IPS-20b (cell line): ENCODE measurements around the gene GALR2.
"Not testable (repeated sequence)": the region's sequence is repeated elsewhere in the genome, so short reads cannot be mapped to it uniquely, and the experiment has no call there.

Source experiments
- H3K27ac ChIP-seq: one replicate; pipeline ENCODE4 v1.5.1; 2013; ENCODE audit warnings: low read length
- H3K27me3 ChIP-seq: 2 replicates; pipeline ENCODE4 v1.6.1; 2013; ENCODE audit warnings: mild to moderate bottlenecking, low read length, inconsistent platforms; ENCODE audit not compliant: insufficient read depth
- H3K36me3 ChIP-seq: 2 replicates; pipeline ENCODE4 v1.6.1; 2013; ENCODE audit warnings: low read depth, mild to moderate bottlenecking, inconsistent platforms, low read length, moderate library complexity; ENCODE audit not compliant: insufficient read depth
- H3K4me1 ChIP-seq: 2 replicates; pipeline ENCODE4 v1.6.1; 2013; ENCODE audit warnings: mild to moderate bottlenecking, control low read depth, inconsistent platforms, low read length, moderate library complexity; ENCODE audit not compliant: insufficient read depth
- H3K4me3 ChIP-seq: 2 replicates; pipeline ENCODE4 v1.5.1; 2013; ENCODE audit warnings: mild to moderate bottlenecking, low read length, inconsistent platforms
- H3K9ac ChIP-seq: 2 replicates; pipeline ENCODE4 v1.6.1; 2013; ENCODE audit warnings: low read depth, mild to moderate bottlenecking, inconsistent platforms, low read length, moderate library complexity
- H3K9me3 ChIP-seq: 2 replicates; pipeline ENCODE4 v1.6.1; 2013; ENCODE audit warnings: mild to moderate bottlenecking, low read depth, low read length, inconsistent platforms; ENCODE audit not compliant: insufficient read depth

Gene GALR2

GRCh38 chr17:76051561-76051960 is 23.0 kb upstream of the GALR2 start:
- Histone ChIP-seq H3K9me3 (no peaks in the 10 kb centered on the region), H3K9ac (no peak overlapping the region), H3K4me3 (no peak overlapping the region), H3K4me1 (no peaks in the 10 kb centered on the region), H3K27ac (no peak overlapping the region), H3K36me3 (peaks cover 73% of the 10 kb centered on the region), H3K27me3 (no peaks in the 10 kb centered on the region)

DNA sequence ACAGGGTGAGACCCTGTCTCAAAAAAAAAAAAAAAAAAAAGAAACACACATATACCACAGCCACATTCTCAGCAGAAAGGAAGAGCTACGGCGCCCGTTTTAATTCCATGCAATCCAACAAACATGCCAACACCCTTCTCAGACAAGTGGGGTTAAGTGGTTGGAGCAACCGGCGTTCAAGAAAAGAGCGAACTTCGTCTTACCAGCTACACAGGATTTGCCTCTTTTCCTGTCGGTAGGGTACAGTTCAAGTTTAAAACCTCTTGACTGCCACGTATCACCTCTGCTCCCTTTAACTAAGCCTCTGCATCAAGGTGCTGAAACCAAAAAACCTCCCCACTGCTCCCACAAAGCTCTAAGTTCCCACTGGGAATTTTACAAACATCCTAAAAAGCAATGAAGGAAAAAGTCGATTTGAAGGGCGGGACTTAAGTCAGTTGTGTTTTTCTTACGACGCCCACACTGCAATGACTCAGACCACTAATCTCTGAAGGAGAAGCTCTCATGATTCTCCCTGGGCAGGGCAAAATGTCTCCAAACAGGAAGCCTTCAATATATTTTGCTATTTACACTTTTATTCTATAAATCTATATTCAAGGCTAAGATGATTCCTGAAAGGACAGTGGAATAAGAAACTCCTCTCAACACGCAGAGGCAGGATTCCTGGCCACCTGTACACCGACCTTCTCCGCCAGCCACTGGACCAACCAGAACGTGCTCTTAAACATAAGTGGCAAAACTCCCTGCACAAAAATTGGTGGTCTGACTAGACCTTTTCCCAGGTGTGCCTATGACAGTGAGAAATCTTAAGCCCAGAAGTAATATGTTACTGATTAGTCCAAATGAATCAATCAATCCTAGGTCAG is 21.1 kb upstream of the GALR2 start:
- Histone ChIP-seq H3K36me3 (peaks cover 76% of the 10 kb centered on the region), H3K27ac (no peak overlapping the region)

DNA sequence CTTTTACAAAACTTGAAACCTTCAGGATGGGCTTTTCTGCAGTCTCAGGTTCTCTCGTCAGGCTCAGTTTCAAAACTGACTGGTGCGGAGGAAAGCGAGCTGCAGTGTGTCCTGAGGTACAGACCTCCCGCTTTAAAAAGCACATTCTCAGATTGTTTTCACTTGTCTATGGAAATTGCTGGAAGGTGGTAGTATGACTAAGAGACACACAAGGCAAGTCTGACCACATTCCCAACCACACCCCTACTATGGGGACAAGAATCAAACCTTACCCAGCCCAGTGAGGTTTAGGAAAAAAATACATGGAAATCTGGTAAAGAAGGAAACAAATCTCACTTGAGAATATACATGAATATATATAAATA is 20.5 kb upstream of the GALR2 start:
- no peak overlapping the region for H3K4me3 ChIP-seq
- H3K4me1 ChIP-seq, result no peaks in the 10 kb centered on the region
- peaks cover 76% of the 10 kb centered on the region for H3K36me3 ChIP-seq
- no peaks in the 10 kb centered on the region for H3K27me3 ChIP-seq
- H3K9me3 ChIP-seq, result no peaks in the 10 kb centered on the region
- no peak overlapping the region for H3K27ac ChIP-seq
- H3K9ac ChIP-seq, result no peak overlapping the region

More for the DNA sequence above, 21.1 kb upstream of the GALR2 start:
- Histone ChIP-seq H3K4me1 (no peaks in the 10 kb centered on the region), H3K27me3 (no peaks in the 10 kb centered on the region), H3K4me3 (no peak overlapping the region), H3K9me3 (no peaks in the 10 kb centered on the region), H3K9ac (no peak overlapping the region)

DNA sequence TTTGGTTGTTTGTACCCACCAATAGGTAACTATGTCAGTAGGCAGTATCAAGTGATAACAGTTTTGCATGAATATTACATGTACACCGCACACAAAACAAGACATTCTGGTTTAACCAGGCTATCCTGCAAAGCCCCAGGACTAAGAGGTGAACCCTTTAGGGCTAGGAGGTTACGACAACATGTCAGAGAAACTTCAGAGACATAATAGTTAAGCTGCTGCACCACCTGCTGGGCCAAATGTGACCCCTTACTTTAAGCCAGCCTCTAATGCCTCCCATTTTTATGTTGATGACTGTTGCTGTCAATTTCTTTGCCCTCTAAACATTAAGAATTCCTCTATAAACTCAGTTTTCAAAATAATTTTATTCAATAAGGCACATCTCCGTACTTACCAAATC is 17.7 kb upstream of the GALR2 start:
- Histone ChIP-seq H3K27me3 (no peaks in the 10 kb centered on the region), H3K9ac (no peak overlapping the region), H3K4me3 (no peak overlapping the region), H3K9me3 (no peaks in the 10 kb centered on the region), H3K4me1 (no peaks in the 10 kb centered on the region), H3K36me3 (peaks cover 77% of the 10 kb centered on the region), H3K27ac (no peak overlapping the region)

DNA sequence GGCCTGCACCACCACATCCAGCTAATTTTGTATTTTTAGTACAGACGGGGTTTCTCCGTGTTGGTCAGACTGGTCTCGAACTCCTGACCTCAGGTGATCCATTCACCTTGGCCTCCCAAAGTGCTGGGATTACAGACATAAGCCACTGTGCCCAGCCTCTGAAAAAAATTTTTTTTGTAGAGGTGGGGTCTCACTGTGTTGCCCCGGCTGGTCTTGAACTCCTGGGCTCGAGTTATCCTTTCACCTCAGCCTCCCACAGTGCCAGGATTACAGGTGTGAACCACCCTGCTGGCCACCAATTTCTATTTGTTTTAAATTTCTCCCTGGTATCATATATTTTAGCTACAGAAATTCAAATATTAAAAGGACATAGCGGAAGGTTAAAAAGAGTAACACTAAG is 16.3 kb upstream of the GALR2 start:
- not testable (repeated sequence) for H3K4me3 ChIP-seq, H3K27ac ChIP-seq, H3K4me1 ChIP-seq, H3K9me3 ChIP-seq, H3K9ac ChIP-seq, H3K27me3 ChIP-seq
- peaks cover 77% of the 10 kb centered on the region for H3K36me3 ChIP-seq

DNA sequence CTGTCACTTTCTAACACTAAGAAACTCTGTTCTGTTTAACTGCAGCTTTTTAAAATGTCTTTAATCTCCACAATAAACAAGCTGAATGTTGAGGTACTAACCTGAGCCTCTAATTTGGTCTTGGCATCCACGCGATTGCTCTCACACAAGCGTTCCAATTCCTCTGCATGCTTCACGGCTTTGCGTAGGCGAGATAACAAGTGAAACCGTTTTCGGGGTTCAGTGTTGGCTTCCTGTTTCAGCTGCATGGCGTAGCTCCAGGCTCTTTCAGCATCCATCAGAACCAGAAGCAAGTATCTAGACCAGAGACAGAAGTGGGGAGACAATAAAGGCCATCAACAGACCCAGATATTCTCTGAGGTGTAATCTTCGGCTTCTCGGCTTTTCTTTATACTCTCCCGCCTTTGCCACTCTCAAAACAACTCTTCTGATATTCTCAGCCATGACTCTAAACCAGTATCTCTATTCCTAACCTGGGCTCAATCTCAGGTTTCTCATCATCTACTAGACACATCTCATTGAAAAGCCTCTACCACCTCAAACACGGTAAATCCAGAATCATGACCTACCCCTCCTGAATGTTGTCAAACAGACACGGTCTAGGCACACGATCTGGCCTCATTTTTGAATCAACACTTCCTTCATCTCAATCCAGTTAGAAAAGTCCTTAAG is 10.6 kb upstream of the GALR2 start:
- peaks cover 83% of the 10 kb centered on the region for H3K36me3 ChIP-seq
- no peak overlapping the region for H3K9ac ChIP-seq
- H3K4me3 ChIP-seq, result no peak overlapping the region

DNA sequence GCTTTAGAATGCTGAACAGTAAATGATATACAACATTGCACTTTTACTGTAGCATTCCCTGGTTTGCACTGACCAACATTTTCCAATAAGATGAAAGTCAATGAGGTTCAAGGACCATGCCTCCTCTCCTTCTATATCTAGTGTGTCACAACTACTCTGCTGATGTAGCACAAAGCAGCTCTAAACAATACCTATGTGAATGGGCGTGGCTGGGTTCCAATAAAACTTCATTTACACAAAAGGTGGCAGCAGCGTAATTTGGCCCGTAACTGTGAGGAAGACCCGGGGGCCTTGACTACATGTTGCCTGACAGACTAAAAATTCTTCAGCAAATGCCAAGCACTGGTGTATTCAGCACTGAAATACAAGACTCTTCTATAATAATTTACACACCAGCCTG is 8.8 kb upstream of the GALR2 start:
- H3K36me3 ChIP-seq, result peaks cover 68% of the 10 kb centered on the region
- H3K27ac ChIP-seq, result no peak overlapping the region
- no peak overlapping the region for H3K4me3 ChIP-seq
- peaks cover under 1% of the 10 kb centered on the region; the same call in 1 of the 2 replicates for H3K4me1 ChIP-seq
- H3K27me3 ChIP-seq, result no peaks in the 10 kb centered on the region
- no peaks in the 10 kb centered on the region for H3K9me3 ChIP-seq
- no peak overlapping the region for H3K9ac ChIP-seq

More for the DNA sequence above, 10.6 kb upstream of the GALR2 start:
- Histone ChIP-seq H3K9me3 (no peaks in the 10 kb centered on the region), H3K4me1 (no peaks in the 10 kb centered on the region), H3K27ac (no peak overlapping the region), H3K27me3 (no peaks in the 10 kb centered on the region)

DNA sequence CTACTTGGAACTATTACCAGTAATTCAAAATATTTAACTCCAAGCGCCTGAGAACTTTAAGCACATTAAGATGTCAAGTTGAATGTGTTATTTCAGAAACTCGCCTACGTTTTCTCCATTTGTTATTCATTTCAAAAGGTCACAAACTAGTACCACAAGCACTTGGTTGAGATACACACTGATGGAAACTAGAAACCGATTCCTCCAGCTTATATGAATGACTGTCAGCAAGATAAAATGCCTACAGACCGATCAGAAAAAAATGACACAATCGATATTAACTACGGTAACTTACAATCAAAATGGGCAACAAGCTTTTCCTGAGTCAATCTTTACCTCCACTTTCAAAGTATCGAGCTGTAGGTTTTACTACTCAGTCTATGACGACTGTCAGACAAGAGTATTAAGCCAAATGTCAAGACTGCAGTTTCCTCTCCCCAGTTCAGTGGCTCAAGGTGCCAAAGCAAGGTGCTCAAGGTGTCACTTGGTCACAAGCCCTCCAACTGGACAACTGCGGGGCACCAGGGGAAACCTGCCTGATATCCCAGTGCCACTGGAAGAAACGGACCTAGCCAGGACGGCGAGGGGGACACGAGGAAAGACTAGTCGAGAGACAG is 2.9 kb upstream of the GALR2 start:
- H3K9ac ChIP-seq, result peak overlapping the region; percentile 92
- no peak overlapping the region for H3K27ac ChIP-seq
- peak overlapping the region; percentile 96 for H3K4me3 ChIP-seq
- no peaks in the 10 kb centered on the region for H3K9me3 ChIP-seq
- H3K36me3 ChIP-seq, result peaks cover 15% of the 10 kb centered on the region
- peaks cover 41% of the 10 kb centered on the region for H3K27me3 ChIP-seq
- H3K4me1 ChIP-seq, result peaks cover 6% of the 10 kb centered on the region; the same call in 1 of the 2 replicates

GRCh38 chr17:76072148-76072858 is 2.3 kb upstream of the GALR2 start, which contains the start of gene SRP68:
Gene SRP68, minus strand, starts transcription at chr17:76072517. Its CDS starts 26 bp downstream, at chr17:76072491.
- Histone ChIP-seq H3K27me3 (peaks cover 48% of the 10 kb centered on the region), H3K36me3 (peaks cover 8% of the 10 kb centered on the region), H3K9ac (peak within 1 kb of the TSS; percentile 92), H3K9me3 (no peaks in the 10 kb centered on the region), H3K4me3 (peak within 1 kb of the TSS; percentile 96), H3K27ac (no peak within 1 kb of the TSS), H3K4me1 (peaks cover 6% of the 10 kb centered on the region; the same call in 1 of the 2 replicates)

GRCh38 chr17:76075364-76076145 is 974 bp downstream of the GALR2 start:
- Histone ChIP-seq H3K9me3 (no peaks in the 10 kb centered on the region), H3K4me1 (peaks cover 10% of the 10 kb centered on the region; the same call in 1 of the 2 replicates), H3K27me3 (peaks cover 81% of the 10 kb centered on the region), H3K36me3 (no peaks in the 10 kb centered on the region), H3K9ac (no peak overlapping the region), H3K4me3 (peak overlapping the region; percentile 20; the same call in 1 of the 2 replicates), H3K27ac (no peak overlapping the region)
